Neural cell (in vitro differentiated cells): ENCODE results near the gene P4HA3.

ENCODE experiments used
- CTCF ChIP-seq: fragments of 450-650 bp; IDR thresholded peaks from 2 replicates; pipeline ENCODE4 v1.5.1; 2014; ENCODE audit warnings: antibody characterized with exemption, mild to moderate bottlenecking, moderate library complexity; ENCODE audit not compliant: poor library complexity, severe bottlenecking
- RAD21 ChIP-seq: fragments of 450-650 bp; conservative IDR thresholded peaks from 2 replicates; pipeline ENCODE4 v1.6.1; 2014; ENCODE audit warnings: antibody characterized with exemption, mild to moderate bottlenecking, moderate library complexity
- SMC3 ChIP-seq: fragments of 450-650 bp; conservative IDR thresholded peaks from 2 replicates; pipeline ENCODE4 v1.6.1; 2014; ENCODE audit warnings: antibody characterized with exemption, mild to moderate bottlenecking, moderate library complexity; ENCODE audit not compliant: poor library complexity
- TAF1 ChIP-seq: IDR thresholded peaks from 2 replicates; pipeline ENCODE4 v1.6.1; 2012; ENCODE audit warnings: low read depth

GRCh38 chr11:74288911-74289310 is 22.5 kb downstream of the P4HA3 start:
- no peak for TF ChIP-seq SMC3
- TF ChIP-seq CTCF, result no peak
- TF ChIP-seq RAD21, result no peak
- TF ChIP-seq TAF1, result no peak
